NCI-H526 treated with DMSO at 0.1 percent for 48 hours (cell line): ENCODE data around the gene CAPN9.
"Not testable (repeated sequence)": the region's sequence is repeated elsewhere in the genome, so short reads cannot be mapped to it uniquely, and the experiment has no call there.

Experiments used
- DNase-seq: peaks from one replicate; lab custom pipeline; 2025; lab: John Stamatoyannopoulos, UW

CAPN9 gene

DNA sequence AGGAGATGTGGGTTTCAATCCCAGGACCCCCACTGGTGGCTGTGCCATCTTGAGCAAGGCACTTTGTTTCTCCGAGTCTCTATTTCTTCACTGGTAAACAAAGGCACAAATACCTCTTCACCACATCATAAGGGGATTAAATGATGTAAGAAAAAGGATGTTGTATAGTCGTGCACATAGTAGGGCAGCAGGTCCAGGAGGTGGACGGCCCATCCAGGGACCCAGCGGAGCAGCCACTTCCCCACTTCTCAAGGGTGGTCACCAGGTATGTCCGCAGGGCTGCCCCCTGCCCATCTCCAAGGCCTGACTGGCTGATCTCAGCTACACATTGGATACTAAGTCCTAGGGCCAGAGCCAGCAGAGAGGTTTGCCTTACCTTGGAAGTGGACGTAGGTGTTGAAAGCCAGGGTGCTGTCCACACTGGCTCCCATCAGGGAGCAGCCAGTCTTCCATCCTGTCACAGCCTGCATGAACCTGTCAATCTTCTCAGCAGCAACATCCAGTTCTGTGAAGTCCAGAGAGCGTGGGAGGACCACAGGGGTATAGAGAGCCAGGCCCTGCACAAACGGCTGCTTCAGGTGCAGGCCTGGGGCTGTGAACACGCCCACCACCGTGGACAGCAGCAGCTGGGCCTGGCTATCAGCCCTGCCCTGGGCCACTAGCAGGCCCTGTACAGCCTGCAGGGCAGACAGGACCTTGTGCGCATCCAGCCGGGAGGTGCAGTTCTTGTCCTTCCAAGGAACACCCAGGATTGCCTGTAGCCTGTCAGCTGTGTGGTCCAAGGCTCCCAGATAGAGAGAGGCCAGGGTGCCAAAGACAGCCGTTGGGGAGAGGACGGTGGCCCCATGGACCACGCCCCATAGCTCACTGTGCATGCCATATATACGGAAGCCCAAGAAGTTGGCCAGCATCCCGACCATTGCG is 37.3 kb upstream of the CAPN9 start:
- DNase-seq: no peak

GRCh38 chr1:230710543-230710904 is 36.7 kb upstream of the CAPN9 start:
- DNase-seq: no peak

GRCh38 chr1:230711245-230711644 is 35.9 kb upstream of the CAPN9 start:
- DNase-seq: no peak

DNA sequence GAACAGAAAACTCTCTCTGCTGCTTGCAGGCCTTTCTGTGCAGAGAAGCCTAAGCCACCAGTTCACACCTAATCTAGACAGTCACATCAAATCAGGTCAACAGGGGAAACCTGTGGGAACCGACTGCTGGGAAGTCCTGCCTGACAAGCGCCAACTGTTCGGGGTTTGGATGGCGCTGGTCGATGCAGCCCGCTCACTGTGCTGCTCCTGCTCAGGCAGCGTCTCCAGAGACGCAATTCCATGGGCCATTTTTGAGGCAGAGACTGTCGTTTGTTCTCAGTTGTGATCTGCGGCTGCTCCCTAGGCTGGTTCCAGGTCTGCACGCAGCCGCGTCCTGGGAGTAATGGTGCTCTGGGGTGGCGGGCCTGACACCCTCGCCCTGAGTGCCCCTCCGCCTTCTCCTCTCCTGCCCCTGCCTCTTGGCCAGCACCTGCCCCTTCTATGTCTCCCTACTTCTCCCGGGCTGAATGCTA is 34.7 kb upstream of the CAPN9 start:
- DNase-seq: no peak

GRCh38 chr1:230713138-230713537 is 34.0 kb upstream of the CAPN9 start:
- DNase-seq: no peak

DNA sequence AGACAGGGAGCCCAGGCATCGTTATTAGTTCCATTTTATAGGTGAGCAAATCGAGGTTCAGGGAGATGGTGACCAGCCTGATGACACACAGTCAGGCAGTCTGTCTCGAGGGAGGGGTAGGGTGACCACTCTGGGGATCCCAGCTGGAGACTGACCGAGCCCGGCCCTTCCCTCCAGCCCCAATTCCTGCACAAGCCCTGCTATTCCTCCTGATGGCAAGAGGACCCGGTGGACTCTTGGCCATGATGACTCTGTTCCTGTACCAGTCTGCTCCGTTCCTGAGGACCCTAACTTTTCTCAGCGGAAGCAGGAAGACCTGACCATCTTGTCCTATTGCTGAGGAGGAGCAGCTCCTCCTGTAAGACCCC is 33.7 kb upstream of the CAPN9 start:
- no peak for DNase-seq

GRCh38 chr1:230713915-230714764 is 33.0 kb upstream of the CAPN9 start, which contains the start of gene AGT:
Gene AGT, minus strand, starts transcription at chr1:230714122. Its CDS starts 3,299 bp downstream, at chr1:230710823.
- DNase-seq: no peak

- DNase-seq: no peak
Measured at GRCh38 chr1:230715510-230715909, 31.7 kb upstream of the CAPN9 start.

DNA sequence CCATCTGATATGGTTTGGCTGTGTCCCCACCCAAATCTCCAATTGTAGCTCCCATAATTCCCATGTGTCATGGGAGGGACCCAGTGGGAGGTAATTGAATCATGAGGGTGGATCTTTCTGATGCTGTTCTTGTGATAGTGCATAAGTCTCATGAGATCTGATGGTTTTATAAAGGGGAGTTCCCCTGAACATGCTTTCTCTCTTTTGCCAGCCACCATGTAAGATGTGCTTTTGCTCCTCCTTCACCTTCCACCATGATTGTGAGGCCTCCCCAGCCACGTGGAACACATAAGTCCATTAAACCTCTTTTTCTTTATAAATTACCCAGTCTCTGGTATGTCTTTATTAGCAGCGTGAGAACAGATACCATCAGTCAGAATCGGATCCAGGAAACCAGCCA is 30.7 kb upstream of the CAPN9 start:
- not testable (repeated sequence) for DNase-seq

- DNase-seq: no peak
Measured at GRCh38 chr1:230717251-230717650, 29.9 kb upstream of the CAPN9 start.

- DNase-seq: not testable (repeated sequence)
Measured at GRCh38 chr1:230721849-230722522, 25.2 kb upstream of the CAPN9 start.

DNA sequence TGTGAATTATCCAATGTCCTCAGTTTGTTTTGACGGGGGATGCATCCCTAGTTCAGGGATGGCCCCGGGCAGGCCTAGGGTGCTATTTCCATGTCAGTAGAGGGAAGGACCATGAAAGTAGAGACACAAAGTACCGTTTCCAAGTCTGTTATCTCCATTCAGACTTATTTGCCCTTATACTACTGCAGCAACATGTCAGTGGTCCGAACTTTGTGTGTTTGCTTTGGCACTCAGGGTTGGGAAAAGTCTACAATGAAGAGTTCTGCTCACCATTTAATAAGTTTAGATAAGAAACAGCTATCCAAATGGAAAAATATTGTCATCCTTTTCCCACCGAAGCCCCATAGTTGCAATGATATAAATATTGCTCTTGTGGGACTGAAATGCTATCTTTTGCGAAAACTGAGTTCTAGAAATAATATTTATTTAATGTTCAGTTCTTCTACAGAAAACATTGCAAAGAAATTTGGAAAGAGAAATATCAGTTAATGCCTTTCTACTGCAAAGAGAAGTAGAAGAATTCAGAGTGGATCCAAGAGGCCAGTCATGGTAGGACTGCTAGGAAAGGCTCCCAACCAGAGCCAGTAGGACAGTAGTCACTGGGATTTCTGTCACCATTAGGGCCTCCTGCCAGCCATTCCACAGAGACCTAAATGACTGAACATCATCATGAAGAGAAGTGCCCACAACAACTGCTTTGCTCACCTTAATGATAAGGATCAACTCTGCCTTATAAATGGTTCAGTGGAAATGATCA is 21.8 kb upstream of the CAPN9 start:
- no peak for DNase-seq

- no peak for DNase-seq
Measured at GRCh38 chr1:230728710-230729392, 18.3 kb upstream of the CAPN9 start.

DNA sequence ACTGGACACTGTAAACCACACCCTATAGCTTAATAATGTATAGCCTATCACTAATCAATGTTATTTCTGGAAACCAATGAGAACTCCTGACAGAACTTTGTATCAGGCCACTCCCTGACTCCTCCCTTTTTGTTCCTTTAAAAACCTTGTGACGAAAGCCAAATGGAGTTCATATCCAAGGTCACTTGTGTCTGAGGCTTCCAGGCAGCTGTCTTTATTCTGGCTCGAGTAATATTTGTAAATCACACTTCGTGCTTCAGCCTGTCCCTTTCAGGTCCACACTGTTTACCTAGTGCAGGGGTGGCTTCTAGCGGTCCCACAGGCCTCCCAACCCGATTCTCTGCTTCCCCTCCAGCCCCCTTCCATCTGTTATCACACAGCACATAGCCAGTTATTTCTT is 16.2 kb upstream of the CAPN9 start:
- no peak for DNase-seq

DNA sequence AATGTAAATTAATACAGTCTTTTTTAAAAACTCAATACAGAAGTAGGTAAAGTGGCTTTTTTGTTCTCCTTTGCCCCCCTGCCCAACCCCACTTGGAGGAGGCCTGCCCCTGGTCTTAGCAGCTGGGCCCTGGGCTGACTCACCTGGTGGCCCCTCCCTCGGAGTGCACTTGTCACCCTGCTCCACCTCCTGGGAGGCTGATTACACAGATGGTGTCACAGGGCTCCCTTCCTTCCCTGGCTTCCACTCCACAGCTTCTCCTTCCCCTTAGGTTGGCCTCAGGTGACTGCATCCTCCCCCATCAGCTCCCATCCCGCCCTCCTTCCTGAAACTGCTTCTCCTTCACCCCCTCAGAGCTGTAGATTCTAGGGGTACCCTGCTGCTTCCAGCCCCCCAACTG is 11.7 kb upstream of the CAPN9 start:
- DNase-seq: no peak

GRCh38 chr1:230737622-230738262 is 9.4 kb upstream of the CAPN9 start:
- DNase-seq: no peak

DNA sequence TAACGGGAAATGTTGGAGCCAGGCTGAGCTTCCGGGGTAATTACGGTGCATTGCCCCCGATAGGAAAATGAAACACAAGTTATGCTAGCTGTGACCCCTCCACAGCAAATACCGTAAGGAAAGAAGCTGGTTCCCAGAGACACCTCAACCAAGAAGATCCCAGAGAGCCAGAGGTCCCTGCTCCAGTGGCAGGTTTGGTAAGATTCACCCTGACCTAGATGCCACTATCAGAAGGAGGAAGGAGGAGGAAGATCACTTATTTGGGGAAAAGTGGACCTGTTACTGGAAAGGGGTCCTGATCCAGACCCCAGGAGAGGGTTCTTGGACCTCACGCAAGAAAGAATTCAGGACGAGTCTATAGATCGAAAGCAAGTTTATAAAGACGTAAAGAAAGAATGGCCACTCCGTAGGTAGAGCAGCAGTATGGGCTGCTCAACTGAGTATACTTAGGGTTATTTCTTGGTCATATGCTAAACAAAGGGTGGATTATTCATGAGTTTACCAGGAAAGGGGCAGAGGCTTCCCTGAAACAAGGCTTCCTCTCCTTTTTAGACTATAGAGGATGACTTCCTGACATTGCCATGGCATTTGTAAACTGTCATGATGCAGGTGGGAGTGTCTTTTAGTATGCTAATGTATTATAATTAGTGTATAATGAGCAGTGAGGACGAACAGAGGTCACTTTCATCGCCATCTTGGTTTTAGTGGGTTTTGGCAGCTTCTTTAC is 7.5 kb upstream of the CAPN9 start:
- DNase-seq: no peak

DNA sequence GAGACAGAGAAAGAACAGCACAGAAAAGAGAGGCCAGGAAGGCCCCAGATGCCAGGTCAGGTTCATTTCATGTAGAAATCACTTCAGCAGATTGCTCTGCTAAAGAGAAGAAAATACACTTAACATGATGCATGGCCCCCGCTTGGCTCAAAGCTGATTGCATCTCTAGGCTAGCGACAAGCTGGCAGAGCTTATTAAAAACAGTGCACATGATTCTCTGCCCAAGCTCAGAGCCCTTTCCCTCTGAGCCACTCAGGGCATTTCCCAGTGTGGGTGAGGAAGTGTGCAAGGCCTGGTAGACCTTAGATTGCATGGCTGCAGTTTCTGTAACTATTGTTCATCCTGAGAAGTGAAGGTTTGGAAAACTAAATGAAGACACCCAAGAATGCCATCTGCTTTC is 3.3 kb upstream of the CAPN9 start:
- no peak for DNase-seq

- no peak for DNase-seq
Measured at GRCh38 chr1:230744382-230744781, 2.8 kb upstream of the CAPN9 start.

GRCh38 chr1:230745071-230745470 is 2.1 kb upstream of the CAPN9 start:
- peak; percentile 1 for DNase-seq
